Epithelial cell of esophagus (primary cell): ENCODE results near the gene TYRP1.
A peak's percentile ranks its signal among the peaks of the same experiment; 100 is the strongest.

Experiments used
- DNase-seq: peaks from one replicate; pipeline ENCODE4 v3.0.0; 2010; ENCODE audit warnings: low read depth
- H3K4me3 ChIP-seq: 2 replicates; pipeline ENCODE4 v1.5.1; 2011; ENCODE audit warnings: mild to moderate bottlenecking, low read length, control low read depth
- CTCF ChIP-seq: IDR thresholded peaks from 2 replicates; pipeline ENCODE4 v1.5.1; 2011; ENCODE audit warnings: low read depth, mild to moderate bottlenecking, low read length, control low read depth, inconsistent platforms; ENCODE audit not compliant: insufficient read depth; ENCODE audit errors: missing control alignments

TYRP1 gene

GRCh38 chr9:12723409-12724028 lies 30.3 kb downstream of the TYRP1 start:
- peak; percentile 43 for TF ChIP-seq CTCF
- H3K4me3 ChIP-seq, result no peak overlapping the region
- peak; percentile 52 for DNase-seq

- TF ChIP-seq CTCF, result no peak
- no peak for DNase-seq
- H3K4me3 ChIP-seq, result no peak overlapping the region
Measured at GRCh38 chr9:12726795-12727194, 33.6 kb downstream of the TYRP1 start.

GRCh38 chr9:12730198-12730597 lies 37.0 kb downstream of the TYRP1 start:
- no peak for TF ChIP-seq CTCF
- DNase-seq, result no peak
- no peak overlapping the region for H3K4me3 ChIP-seq

GRCh38 chr9:12730927-12731326 lies 37.7 kb downstream of the TYRP1 start:
- no peak overlapping the region for H3K4me3 ChIP-seq
- no peak for TF ChIP-seq CTCF
- DNase-seq, result no peak

- DNase-seq, result no peak
- TF ChIP-seq CTCF, result no peak
- no peak overlapping the region for H3K4me3 ChIP-seq
Measured at GRCh38 chr9:12732971-12733370, 39.8 kb downstream of the TYRP1 start.

GRCh38 chr9:12735665-12736064 lies 42.5 kb downstream of the TYRP1 start:
- H3K4me3 ChIP-seq, result no peak overlapping the region
- no peak for TF ChIP-seq CTCF
- no peak for DNase-seq

GRCh38 chr9:12737871-12738270 lies 44.7 kb downstream of the TYRP1 start:
- H3K4me3 ChIP-seq, result no peak overlapping the region
- no peak for TF ChIP-seq CTCF
- DNase-seq, result no peak
